K562 (cell line): ENCODE results near the gene WFDC12. TPM values are rescaled to one million over a fixed set of nuclear protein-coding genes. Genes with fewer than 3 reads are reported as not detected.

Experiments used
- ATAC-seq: fragments of 200-7000 bp; cut with Tn5 transposase; 3 replicates; pipeline ENCODE4 v1.9.1; 2020; ENCODE audit warnings: moderate library complexity
- BruUV-seq: library from RNA; stranded (reverse); fragments of 400-500 nt; replicated peaks from 2 replicates; lab custom pipeline; 2021; lab: Mats Ljungman, UMichigan
- CTCF ChIA-PET: fragments of 300-600 bp; formaldehyde crosslinking; extraction: SDS; loops from one replicate; lab custom pipeline; 2021; ENCODE audit warnings: low intra/inter-chr PET ratio; lab: Yijun Ruan, JAX
- POLR2A ChIA-PET: fragments of 300-600, 350-650 bp; sonication (Branson Sonifier 250); formaldehyde crosslinking; extraction: SDS; loops from one replicate; lab custom pipeline; 2021; ENCODE audit warnings: antibody characterized with exemption, inconsistent platforms; lab: Yijun Ruan, JAX
- DNase-seq, 4 experiments: peaks; one replicate each; pipeline versions ENCODE4 v3.0.0 to v3.0.0-alpha.2; 2011 to 2018; ENCODE audit warnings: low spot score in 3 of 4, mixed read lengths in 3 of 4; ENCODE audit errors: extremely low read depth in 1 of 4
- FAIRE-seq: peaks from 2 replicates; lab custom pipeline; 2011; peaks lifted over from hg19 to GRCh38; lab: Jason Lieb, UNC
- H2AFZ ChIP-seq: 2 replicates; pipeline ENCODE4 v1.6.0; 2011; ENCODE audit warnings: low read depth, low read length, control low read depth, inconsistent platforms
- H3K27ac ChIP-seq: fragments of 200-600 bp; 3 replicates; pipeline ENCODE4 v1.8.0; 2011; ENCODE audit warnings: low read depth, mild to moderate bottlenecking, control low read depth, inconsistent platforms, low read length, moderate library complexity, mixed read lengths; ENCODE audit errors: extremely low read depth
- H3K27me3 ChIP-seq, 2 experiments: fragments of 300-600 bp in 1 of 2; 2 replicates in 1 of 2; 3 replicates in 1 of 2; pipeline versions ENCODE4 v1.6.0 to v1.8.0; 2011; ENCODE audit warnings: inconsistent platforms in 2 of 2, low read length in 2 of 2, mild to moderate bottlenecking in 1 of 2, mixed read lengths in 1 of 2, moderate library complexity in 1 of 2; ENCODE audit not compliant: control insufficient read depth in 2 of 2, insufficient read depth in 2 of 2
- H3K36me3 ChIP-seq: fragments of 300-600 bp; 3 replicates; pipeline ENCODE4 v1.8.0; 2011; ENCODE audit warnings: mild to moderate bottlenecking, low read length, inconsistent platforms; ENCODE audit not compliant: control insufficient read depth, insufficient read depth
- H3K4me1 ChIP-seq, 2 experiments: fragments of 200-600 bp in 1 of 2; replicated peaks in 1 of 2; 2 replicates in 1 of 2; 3 replicates in 1 of 2; pipeline versions ENCODE4 v1.5.1 to v1.8.0; 2011; ENCODE audit warnings: inconsistent platforms in 2 of 2, low read length in 2 of 2, mild to moderate bottlenecking in 1 of 2, mixed read lengths in 1 of 2, moderate library complexity in 1 of 2; ENCODE audit not compliant: control insufficient read depth in 2 of 2, insufficient read depth in 2 of 2
- H3K4me2 ChIP-seq: 2 replicates; pipeline ENCODE4 v1.6.1; 2011; ENCODE audit warnings: low read length, control low read depth, inconsistent platforms, mixed read lengths; ENCODE audit not compliant: insufficient read depth
- H3K4me3 ChIP-seq: fragments of 200-600 bp; sonication (generic), shearing (Covaris generic); 2 replicates; pipeline ENCODE4 v1.5.1; 2016; ENCODE audit warnings: control low read depth, inconsistent platforms
- H3K79me2 ChIP-seq: fragments of 200-600 bp; 3 replicates; pipeline ENCODE4 v1.8.0; 2011; ENCODE audit warnings: low read length, inconsistent platforms; ENCODE audit not compliant: control insufficient read depth, insufficient read depth
- H3K9ac ChIP-seq, 2 experiments: 2 replicates each; pipeline versions ENCODE4 v1.6.0 to v1.6.1; 2011; ENCODE audit warnings: low read depth in 2 of 2, low read length in 2 of 2, control low read depth in 1 of 2, inconsistent platforms in 1 of 2, mild to moderate bottlenecking in 1 of 2, mixed read lengths in 1 of 2; ENCODE audit not compliant: insufficient read depth in 1 of 2
- H3K9me1 ChIP-seq: one replicate; pipeline ENCODE4 v1.6.0; 2011; ENCODE audit warnings: inconsistent platforms, mild to moderate bottlenecking, low read length, moderate library complexity; ENCODE audit not compliant: control insufficient read depth, insufficient read depth
- H3K9me3 ChIP-seq: replicated peaks from 2 replicates; pipeline ENCODE4 v1.5.1; 2011; ENCODE audit warnings: low read depth, low read length, inconsistent platforms; ENCODE audit not compliant: control insufficient read depth, insufficient read depth
- H4K20me1 ChIP-seq: replicated peaks from 2 replicates; pipeline ENCODE4 v1.6.1; 2011; ENCODE audit warnings: low read length, inconsistent platforms, mixed read lengths; ENCODE audit not compliant: control insufficient read depth, insufficient read depth
- CHAMP1 ChIP-seq: fragments of 450-650 bp; IDR thresholded peaks from 2 replicates; pipeline ENCODE4 v1.6.1; 2016; ENCODE audit warnings: mild to moderate bottlenecking
- CTCF ChIP-seq, 3 experiments: IDR thresholded peaks in 2 of 3; conservative IDR thresholded peaks in 1 of 3; 2 replicates each; pipeline ENCODE4 v1.5.1; 2011 to 2012; ENCODE audit warnings: low read length in 3 of 3, mild to moderate bottlenecking in 3 of 3, control low read depth in 2 of 3, improper control_type of control experiment in 1 of 3, inconsistent platforms in 1 of 3, low read depth in 1 of 3, mixed read lengths in 1 of 3, moderate library complexity in 1 of 3; ENCODE audit not compliant: insufficient read depth in 2 of 3
- NFYB ChIP-seq: IDR thresholded peaks from 2 replicates; pipeline ENCODE4 v1.6.1; 2011; ENCODE audit warnings: mild to moderate bottlenecking, moderate library complexity; ENCODE audit not compliant: insufficient read length; ENCODE audit errors: extremely low read depth
- RAD21 ChIP-seq, 2 experiments: fragments of 250-450 bp in 1 of 2; fragments of 450-650 bp in 1 of 2; sonication (Bioruptor Pico) in 1 of 2; formaldehyde crosslinking in 1 of 2; IDR thresholded peaks in 1 of 2; conservative IDR thresholded peaks in 1 of 2; 2 replicates each; pipeline versions ENCODE4 v1.4.0 to v1.8.0; 2020 to 2022; ENCODE audit warnings: mild to moderate bottlenecking in 2 of 2, moderate library complexity in 1 of 2
- WGBS: fragments of 100-300 bp; shearing (Covaris generic); methylation state at CpG from one replicate; pipeline ENCODE4 v1.1.6; 2016; ENCODE audit warnings: low coverage, mixed read lengths; ENCODE audit not compliant: insufficient coverage; ENCODE audit errors: missing lambda C conversion rate; 5-methylcytosine and 5-hydroxymethylcytosine counted together
- in situ Hi-C: fragments of 300-500 bp; cut with MboI; formaldehyde crosslinking; loops from 4 replicates; pipeline ENCODE4 v1.15.0; 2018; ENCODE audit warnings: inconsistent platforms, mixed read lengths
- intact Hi-C: fragments of 100-400 bp; cut with micrococcal nuclease; formaldehyde crosslinking; loops from 2 replicates; pipeline ENCODE4 v1.14.2; 2022
- polyA plus RNA-seq, 8 experiments: library from polyadenylated mRNA; depleted of rRNA in 4 of 8; stranded (reverse) in 5 of 8; unstranded in 3 of 8; fragments of >200 nt; fragmentation: Nextera tagmentation in 2 of 8; fragmentation: Illumina TruSeq in 1 of 8; extraction: Ambion mirVana in 2 of 8; extraction: Trizol in 1 of 8; gene quantifications; 2 replicates each; pipeline versions ENCODE4 v1.2.1 to v1.2.3, GENCODE V29; 2011 to 2014; ENCODE audit warnings: inconsistent platforms in 1 of 8, missing spikeins in 1 of 8
- total RNA-seq, 7 experiments: library from RNA; depleted of rRNA in 6 of 7; stranded (reverse); fragments of >200 nt in 6 of 7; fragmentation: Illumina TruSeq in 2 of 7; extraction: Trizol in 2 of 7; gene quantifications; 2 replicates each; pipeline versions ENCODE4 v1.2.1 to v1.2.3, GENCODE V29; 2011 to 2021; ENCODE audit warnings: low replicate concordance in 1 of 7

WFDC12 gene
- total and polyA plus RNA-seq, 9 of the 15 experiments (the other 6 are each of a cell fraction or from before 2014, with no cell fraction given) = not detected

DNA sequence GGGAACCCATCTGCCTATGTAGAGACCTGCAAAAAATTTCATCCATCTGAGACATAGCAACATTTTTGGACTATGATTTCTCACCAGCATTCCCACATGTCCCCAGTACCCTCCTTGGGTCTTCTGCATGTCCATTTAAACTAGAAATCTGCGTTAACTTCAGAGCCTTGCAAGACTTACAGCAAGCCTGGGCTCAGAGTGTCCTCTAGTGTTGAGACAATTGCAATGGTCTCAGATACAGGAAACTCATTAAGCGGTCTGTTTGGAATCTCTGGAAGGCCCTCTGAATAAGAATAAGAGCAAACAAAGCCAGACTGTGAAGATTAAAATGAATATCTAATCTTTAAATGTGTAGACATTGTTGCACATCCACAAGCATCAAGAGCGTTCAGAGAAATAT, 29.9 kb upstream of the WFDC12 start:
- no peak for TF ChIP-seq NFYB
- peak in 1 of 2 experiments; percentile 38; a peak in 1 of 4 replicates for TF ChIP-seq RAD21 (CRISPR knock-in tag; conservative IDR thresholded peaks at IDR 0.05 in 1 of 2, IDR thresholded peaks at IDR 0.05 in 1 of 2)
- TF ChIP-seq CTCF (IDR thresholded peaks at IDR 0.05 in 2 of 3, conservative IDR thresholded peaks at IDR 0.05 in 1 of 3; ENCODE audit: insufficient read depth in 2 of 3, low read depth in 1 of 3, low read length in 3 of 3) = peak in 1 of 3 experiments; percentile 21; a peak in 2 of 6 replicates
- no peak for TF ChIP-seq CHAMP1
- no peaks in the 10 kb centered on the region for H3K9me3 ChIP-seq
- no peak overlapping the region for H3K27ac ChIP-seq
- ATAC-seq = no peak
- ChIA-PET POLR2A (no interaction called here), CTCF (no interaction called here)
- H3K79me2 ChIP-seq = no peaks in the 10 kb centered on the region
- no peak overlapping the region for H3K9ac ChIP-seq
- H3K9me1 ChIP-seq = no peaks in the 10 kb centered on the region
- H3K4me1 ChIP-seq = no peaks in the 10 kb centered on the region
- H3K27me3 ChIP-seq = no peaks in the 10 kb centered on the region; a peak in 1 of 5 replicates
- H4K20me1 ChIP-seq = 0 out of 2 replicates have a peak, but pooled peaks cover 6% of the 10 kb centered on the region
- no TSS peak for BruUV-seq
- H2AFZ ChIP-seq = no peak overlapping the region
- WGBS = 4% methylated on average over 3 of the region's 3 CpGs
- no peaks in the 10 kb centered on the region for H3K36me3 ChIP-seq
- no peak overlapping the region for H3K4me3 ChIP-seq
- FAIRE-seq = no peak
- no peak overlapping the region for H3K4me2 ChIP-seq
- intact Hi-C loops (no loop called here), in situ Hi-C loops (no loop called here)
- no peak for DNase-seq
